ENCODE measurements around the gene MOGAT2. TPM values are rescaled to one million over a fixed set of nuclear protein-coding genes. Genes with fewer than 3 reads are reported as not detected.
"Not testable (repeated sequence)": the region's sequence is repeated elsewhere in the genome, so short reads cannot be mapped to it uniquely, and the experiment has no call there.

The MOGAT2 gene
- 1.9 TPM for total RNA-seq (ENCODE audit: insufficient read depth, low replicate concordance)

DNA sequence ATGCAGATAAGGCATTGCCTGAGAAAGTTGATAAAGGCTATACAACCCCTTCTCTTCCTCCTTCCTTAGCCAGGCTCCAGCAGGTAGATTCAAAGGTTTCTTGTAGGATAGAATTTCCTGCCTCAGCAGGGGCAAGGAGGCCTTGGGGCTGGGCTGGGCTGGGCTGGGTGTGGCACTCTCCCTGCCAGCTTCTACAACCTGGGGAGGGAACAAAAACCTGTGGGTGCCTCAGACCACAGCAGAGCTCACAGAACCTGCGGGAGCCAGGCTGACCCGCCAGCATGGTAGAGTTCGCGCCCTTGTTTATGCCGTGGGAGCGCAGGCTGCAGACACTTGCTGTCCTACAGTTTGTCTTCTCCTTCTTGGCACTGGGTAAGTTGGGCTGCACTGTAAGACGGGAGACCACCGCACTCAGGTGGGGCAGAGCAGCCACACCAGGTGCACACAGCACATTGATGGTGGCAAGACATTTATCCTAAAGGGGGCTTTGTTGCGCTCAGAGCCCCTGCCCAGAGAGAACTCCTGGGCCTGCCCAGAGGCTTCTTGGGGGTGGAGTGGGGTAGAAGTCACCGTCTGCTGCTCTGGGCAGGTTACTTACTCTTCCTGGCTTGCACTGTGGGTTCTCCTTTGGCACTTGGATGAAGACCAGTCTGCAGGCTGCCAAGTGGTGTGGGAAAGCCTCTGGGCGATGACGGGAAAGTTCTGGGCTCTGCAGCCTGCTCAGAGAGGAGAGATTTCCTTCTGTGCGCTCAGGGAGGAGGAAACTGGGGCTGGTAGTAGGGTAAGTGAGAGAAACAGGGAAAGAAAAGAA is at the start of gene MOGAT2:
TSS of gene MOGAT2 (plus strand) at position 231 of the 811 bp plus-strand sequence. CDS start at position 282, 51 bp downstream.
- no peak for DNase-seq (ENCODE audit: low spot score)

- DNase-seq (ENCODE audit: low spot score), result peak; percentile 66
Measured at GRCh38 chr11:75668451-75669297, 49.0 kb upstream of the MOGAT2 start, which contains the start of gene MAP6. TSS of gene MAP6 (minus strand) at chr11:75669038. CDS start at chr11:75668369, 669 bp downstream.

- DNase-seq (ENCODE audit: low spot score), result no peak
Measured at GRCh38 chr11:75673977-75674582, 43.6 kb upstream of the MOGAT2 start.

GRCh38 chr11:75677275-75677674 is 40.4 kb upstream of the MOGAT2 start:
- no peak for DNase-seq (ENCODE audit: low spot score)

DNA sequence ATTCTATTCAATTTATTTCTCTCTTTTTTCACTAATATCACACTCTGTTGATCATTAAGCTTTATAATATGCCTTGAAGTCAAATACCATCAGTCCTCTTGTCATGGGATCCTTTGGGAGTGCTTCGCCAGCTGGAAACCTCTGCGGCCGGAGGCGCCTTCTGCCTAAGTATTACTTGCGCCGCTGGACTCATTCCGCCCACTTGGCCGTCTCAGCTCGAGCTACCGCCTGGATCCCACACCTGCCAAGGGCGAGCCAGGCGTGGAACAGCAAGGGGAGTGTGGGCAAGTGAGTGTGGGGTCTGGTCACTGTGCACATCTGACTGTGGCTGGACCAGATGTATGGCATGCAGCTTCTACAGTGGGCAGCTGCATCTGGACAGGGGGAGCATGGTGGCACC is 39.7 kb upstream of the MOGAT2 start:
- no peak for DNase-seq (ENCODE audit: low spot score)

DNA sequence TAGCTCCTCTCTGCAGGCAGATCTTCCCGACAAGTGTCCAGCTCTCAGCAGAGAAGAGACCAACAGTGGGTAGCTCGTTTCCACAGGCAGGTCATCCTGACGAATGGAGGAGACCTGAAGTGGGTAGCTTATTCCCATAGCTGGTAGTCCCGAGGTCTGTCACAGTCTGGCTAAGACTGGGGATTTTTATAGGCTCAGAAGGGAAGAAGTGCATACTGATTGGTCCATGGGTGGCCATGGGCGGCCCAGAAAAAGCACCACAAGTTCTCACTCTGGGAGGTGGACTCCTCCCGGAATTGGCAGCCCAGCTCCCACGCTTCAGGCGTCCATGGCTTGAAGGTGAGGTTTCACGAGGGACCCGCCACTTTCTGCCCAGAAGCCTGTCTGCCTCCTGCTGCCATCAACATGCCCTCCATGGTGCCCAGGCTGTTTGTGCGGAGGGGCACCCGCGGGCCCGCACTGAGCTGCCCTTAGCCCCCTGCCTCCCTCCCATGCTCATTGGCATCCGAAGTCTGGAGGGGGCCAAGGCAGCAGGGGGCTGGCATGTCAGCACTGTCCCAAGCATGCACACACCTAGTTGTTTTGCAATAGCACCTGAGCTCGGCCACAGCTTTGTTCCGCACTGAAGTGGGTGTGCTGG is 38.9 kb upstream of the MOGAT2 start:
- no peak for DNase-seq (ENCODE audit: low spot score)

GRCh38 chr11:75679566-75679965 is 38.1 kb upstream of the MOGAT2 start:
- DNase-seq (ENCODE audit: low spot score), result no peak

DNA sequence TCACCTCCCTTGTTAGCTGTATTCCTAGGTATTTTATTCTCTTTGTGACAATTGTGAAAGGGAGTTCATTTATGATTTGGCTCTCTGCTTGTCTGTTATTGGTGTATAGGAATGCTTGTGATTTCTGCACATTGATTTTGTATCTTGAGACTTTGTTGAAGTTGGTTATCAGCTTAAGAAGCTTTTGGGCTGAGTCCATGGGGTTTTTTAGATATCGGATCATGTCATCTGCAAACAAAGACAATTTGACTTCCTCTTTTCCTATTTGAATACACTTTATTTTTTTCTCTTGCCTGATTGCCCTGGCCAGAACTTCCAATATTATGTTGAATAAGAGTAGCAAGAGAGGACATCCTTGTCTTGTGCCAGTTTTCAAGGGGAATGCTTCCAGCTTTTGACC is 33.8 kb upstream of the MOGAT2 start:
- DNase-seq (ENCODE audit: low spot score), result not testable (repeated sequence)

DNA sequence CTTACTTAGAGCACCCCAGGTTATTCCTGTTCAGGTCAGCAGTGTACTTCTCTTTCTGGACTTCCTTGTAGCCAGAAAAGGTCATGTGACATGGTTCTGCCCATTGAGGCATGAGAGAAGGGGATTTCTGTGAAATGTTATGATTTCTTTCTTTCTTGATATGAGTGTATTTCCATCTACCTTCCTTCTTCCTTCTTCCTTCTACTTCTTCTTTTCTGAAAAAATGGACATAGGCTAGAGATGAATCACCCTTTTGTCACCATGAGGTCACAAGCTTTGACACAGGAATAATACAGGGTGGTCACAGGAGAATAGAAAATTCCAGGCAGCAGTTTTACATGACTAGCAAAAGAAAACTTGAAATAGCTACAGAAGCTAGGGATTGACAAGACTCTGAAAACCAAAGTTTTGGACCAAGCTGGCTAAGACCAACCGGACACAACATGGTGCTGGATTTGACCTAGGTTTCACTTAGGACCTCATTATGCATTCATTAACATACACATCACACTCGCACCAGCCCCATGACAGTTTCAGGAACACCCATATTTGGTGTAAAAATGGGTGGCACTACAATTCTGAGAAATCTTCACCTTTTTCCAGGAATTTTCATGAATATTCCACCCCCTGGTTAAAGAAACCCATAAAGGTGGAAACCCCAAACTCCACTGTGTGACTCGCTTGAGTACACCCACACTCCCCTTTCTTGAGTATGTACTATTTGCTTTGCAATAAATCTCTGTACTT is 27.6 kb upstream of the MOGAT2 start:
- no peak for DNase-seq (ENCODE audit: low spot score)

DNA sequence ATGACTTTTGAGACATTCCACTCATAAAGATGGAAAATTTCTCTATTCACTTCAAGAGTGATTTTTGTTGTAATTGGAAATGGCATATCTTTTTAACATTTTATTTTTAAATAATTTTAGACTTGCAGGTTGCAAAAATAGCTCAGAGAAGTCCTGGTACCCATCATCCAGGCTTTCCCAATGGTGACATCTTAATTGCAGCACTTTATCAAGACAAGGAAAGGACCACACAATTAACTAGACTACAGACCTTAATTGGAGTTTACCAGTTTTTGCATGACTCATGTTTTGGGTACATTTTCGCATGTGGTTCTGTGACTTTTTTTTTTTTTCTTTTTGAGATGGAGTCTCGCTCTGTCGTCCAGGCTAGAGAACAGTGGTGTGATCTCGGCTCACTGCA is 25.8 kb upstream of the MOGAT2 start:
- no peak for DNase-seq (ENCODE audit: low spot score)

- DNase-seq (ENCODE audit: low spot score), result no peak
Measured at GRCh38 chr11:75697906-75698581, 19.6 kb upstream of the MOGAT2 start.

DNA sequence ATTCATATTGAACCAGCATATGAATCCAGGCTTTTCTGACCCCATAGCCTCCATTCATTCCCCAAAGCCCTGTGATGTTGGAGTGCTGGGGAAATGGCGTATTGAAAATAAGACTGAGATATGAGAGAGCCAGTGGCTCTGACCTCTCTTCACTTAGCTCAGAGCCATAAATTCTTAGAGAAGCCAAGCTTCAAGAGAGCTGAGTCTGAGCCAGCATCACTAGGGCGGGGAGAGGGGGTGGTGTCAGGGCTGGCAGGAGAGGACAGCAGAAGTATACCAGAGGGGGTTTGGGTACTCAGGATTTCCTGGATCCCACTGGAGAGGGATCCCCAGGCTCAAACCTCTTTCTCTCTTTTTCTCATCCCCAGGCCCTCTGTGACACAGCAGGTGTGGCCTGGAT is 16.7 kb upstream of the MOGAT2 start:
- peak; percentile 55 for DNase-seq (ENCODE audit: low spot score)

GRCh38 chr11:75703695-75704237 is 13.9 kb upstream of the MOGAT2 start:
- no peak for DNase-seq (ENCODE audit: low spot score)

GRCh38 chr11:75705541-75705940 is 12.1 kb upstream of the MOGAT2 start:
- DNase-seq (ENCODE audit: low spot score), result no peak

DNA sequence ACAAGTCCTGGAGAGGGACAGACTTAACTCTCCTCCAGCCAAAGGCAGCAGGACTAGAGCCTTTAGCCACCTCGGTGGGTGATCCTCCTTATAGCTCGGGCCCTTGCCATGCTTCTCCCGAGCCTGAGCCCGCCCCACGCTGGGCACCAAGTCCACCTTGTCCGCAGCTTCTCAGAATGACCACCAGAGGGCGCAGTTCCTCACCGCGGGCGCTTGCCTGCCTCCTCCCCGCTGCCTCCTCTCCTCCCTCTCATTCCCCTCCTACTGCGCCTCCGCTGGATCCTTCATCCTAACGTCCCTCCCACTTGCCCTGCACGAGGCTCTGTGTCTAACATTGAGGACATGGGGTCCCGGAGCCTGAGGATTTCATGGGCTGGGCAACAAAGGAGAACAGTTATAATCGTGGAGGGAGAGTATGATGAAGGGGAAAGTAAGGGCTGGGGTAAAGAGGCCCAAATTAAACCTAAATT is 11.3 kb upstream of the MOGAT2 start:
- DNase-seq (ENCODE audit: low spot score), result peak; percentile 47

GRCh38 chr11:75714211-75714610 is 3.4 kb upstream of the MOGAT2 start:
- DNase-seq (ENCODE audit: low spot score), result no peak

GRCh38 chr11:75715688-75716087 is 1.9 kb upstream of the MOGAT2 start:
- DNase-seq (ENCODE audit: low spot score), result no peak

DNA sequence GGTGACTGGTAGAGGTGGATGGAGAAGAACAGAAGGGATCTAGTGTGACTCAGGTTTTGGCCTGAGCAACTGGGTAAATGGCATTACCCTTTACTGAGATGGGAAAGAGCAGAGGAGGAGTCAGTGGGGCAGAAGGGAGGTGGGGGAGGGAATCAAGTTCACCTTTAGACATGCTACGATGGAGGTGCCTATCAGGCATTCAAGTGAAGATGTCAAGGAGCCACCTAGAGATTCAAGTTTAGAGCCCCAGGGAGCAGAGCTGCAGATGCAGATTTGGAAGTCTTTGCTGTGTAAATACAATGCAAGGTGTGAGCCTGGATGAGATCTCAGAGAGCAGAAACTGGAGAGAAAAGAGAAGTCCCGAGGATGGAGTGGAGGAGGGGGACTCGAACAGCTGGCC is 979 bp upstream of the MOGAT2 start:
- DNase-seq (ENCODE audit: low spot score), result no peak

- DNase-seq (ENCODE audit: low spot score), result peak; percentile 18
Measured at GRCh38 chr11:75718419-75719339, 1.0 kb downstream of the MOGAT2 start.

Measured in umbilical cord (tissue), 2 donors.